GM15510 (cell line): ENCODE data around the gene CACNA1D.

ENCODE experiments used
- POLR2A ChIP-seq: IDR thresholded peaks from 3 replicates; pipeline ENCODE4 v1.6.1; 2011; ENCODE audit warnings: borderline replicate concordance; ENCODE audit not compliant: insufficient read length; ENCODE audit errors: extremely low read depth

The CACNA1D gene

DNA sequence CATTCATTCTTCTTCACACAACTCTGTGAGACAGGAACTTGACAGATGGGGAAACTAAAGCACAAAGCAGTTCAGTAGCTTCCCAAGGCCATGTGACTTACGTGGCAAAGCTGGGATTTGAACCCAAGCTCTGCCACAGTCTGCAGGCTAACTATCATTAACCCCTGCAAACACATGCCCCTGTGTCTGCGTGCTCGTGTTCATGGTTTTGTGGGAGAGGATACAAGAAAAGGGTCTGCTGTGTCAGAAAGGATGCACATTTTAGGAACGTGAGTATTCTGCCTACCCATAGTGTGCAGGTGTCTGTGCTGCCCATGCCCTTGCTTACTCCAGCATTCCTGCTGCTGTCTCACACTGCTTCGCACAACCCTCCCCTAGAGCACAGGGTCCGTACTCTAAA lies 214.8 kb downstream of the CACNA1D start:
- TF ChIP-seq POLR2A, result no peak

GRCh38 chr3:53709860-53710674 lies 215.7 kb downstream of the CACNA1D start:
- TF ChIP-seq POLR2A, result no peak

- TF ChIP-seq POLR2A, result no peak
Observed at GRCh38 chr3:53711387-53711786, 217.0 kb downstream of the CACNA1D start.

GRCh38 chr3:53712817-53713388 lies 218.5 kb downstream of the CACNA1D start:
- no peak for TF ChIP-seq POLR2A

- TF ChIP-seq POLR2A, result no peak
Observed at GRCh38 chr3:53713626-53714025, 219.2 kb downstream of the CACNA1D start.

DNA sequence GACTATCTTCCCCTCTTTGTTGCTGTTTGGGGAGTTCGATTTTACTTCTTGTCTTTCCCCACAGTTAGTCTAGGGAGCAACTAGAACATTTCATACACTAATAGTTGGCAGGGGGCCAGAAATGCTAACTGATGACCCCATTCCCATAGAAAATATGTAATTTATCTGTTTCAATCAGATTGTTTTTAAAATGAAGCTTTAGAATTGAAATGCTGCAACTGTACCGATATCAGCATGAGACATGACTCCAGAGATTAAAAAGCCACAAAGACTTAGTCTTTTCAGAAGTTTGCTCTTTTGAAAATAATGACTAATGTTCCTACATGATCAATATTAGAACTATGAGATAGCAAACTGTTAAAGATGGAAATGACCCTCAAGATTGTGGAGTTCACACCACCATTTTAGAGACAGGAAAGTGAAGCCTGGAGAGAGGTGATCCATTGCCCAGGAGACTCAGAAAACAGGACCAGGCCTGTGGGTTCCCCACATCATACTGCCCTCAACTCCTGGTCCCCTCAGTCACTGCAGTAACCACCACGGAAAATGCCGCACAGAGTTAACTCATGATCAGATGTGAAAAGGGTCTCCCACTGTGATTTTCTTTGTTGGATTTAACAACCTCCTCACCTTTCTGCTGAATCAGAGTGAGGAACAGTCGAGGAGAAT lies 221.5 kb downstream of the CACNA1D start:
- TF ChIP-seq POLR2A, result no peak

- TF ChIP-seq POLR2A, result no peak
Observed at GRCh38 chr3:53716998-53717397, 222.6 kb downstream of the CACNA1D start.

DNA sequence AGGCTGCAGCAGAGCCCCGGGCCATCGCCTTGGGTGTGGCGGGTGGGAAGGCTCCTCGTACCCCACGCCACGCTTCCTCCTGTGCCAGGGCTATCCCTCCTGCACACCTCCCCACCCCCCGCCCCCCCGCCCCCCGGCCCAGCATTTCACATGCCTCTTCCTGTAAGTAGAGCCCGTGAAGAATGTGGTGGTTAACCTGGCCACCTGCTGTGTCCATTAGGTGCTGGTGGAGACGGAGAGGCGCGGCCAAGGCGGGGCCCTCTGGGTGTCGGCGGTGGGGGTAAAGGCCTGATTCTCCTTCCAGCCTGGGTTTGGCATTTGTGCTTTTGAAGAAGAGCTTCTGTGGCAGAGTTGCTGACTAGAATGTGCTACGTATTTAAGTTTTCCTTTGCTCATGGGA lies 224.1 kb downstream of the CACNA1D start:
- no peak for TF ChIP-seq POLR2A

- no peak for TF ChIP-seq POLR2A
Observed at GRCh38 chr3:53719796-53720195, 225.4 kb downstream of the CACNA1D start.

- TF ChIP-seq POLR2A, result no peak
Observed at GRCh38 chr3:53721187-53722119, 227.0 kb downstream of the CACNA1D start.

DNA sequence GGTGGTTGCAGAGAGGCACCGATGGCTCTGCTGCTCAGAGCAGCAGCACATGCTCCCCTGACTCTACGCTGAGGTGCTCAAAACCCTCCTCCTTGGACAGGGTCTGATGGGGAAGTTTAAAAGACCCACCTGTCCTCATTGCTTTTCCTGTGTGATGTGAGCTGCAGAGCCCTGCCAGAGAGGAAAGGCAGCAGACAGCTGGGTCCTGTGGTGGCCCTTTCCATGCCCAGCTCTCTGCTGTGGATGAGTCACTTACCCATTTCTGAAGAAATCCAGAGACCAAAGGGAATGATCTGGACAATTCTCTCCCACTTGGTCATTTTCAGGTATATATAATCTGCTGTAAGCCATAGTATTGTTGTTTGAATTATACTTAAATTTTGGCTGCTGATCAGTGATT lies 230.2 kb downstream of the CACNA1D start:
- TF ChIP-seq POLR2A, result no peak

DNA sequence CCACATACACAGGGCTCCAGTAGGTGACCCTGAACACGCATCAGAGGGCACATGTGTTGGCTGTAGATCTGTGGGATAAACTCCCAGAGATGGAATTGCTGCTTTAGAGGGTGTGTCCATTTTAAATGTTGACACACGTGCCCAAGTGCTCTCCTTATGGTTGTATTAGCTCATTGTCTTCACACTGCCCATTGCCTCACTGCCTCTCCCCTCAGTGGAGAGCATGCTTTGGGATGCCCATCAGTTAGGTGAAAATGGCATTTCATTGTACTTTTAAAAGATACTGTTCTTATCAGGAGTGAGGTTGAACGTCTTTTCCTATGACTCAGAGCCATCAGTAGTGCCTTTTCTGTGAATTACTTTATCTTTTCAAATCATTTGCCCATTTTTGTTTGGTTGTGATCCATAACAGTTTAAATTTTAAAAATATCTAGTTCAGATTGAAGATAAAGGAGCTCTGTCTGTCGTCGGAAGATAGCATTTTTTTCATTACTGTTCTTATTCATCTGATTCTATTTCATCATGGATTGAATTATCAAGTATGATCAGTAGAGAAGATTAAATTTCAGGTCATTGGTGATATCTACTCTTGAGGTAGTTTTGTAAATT lies 231.1 kb downstream of the CACNA1D start:
- no peak for TF ChIP-seq POLR2A

DNA sequence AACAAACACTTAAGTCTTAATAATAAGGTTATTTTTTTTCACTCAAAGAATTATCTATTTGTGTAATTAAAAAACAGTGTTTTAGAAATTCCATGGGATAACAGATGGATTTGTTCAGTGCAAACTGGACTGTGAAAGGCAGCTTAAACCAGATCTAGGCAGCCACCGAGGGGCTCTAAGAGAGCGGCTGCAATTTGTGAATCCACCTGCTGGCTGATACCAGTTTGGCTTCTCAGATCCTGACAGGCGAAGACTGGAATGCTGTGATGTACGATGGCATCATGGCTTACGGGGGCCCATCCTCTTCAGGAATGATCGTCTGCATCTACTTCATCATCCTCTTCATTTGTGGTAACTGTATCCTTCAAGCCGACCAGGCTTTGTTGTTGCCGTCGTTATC lies 232.2 kb downstream of the CACNA1D start:
- no peak for TF ChIP-seq POLR2A

GRCh38 chr3:53728606-53729005 lies 234.2 kb downstream of the CACNA1D start:
- TF ChIP-seq POLR2A, result no peak
